HuH-7.5 (cell line): ENCODE data around the gene CDX2.
"Not testable (repeated sequence)": the region's sequence is repeated elsewhere in the genome, so short reads cannot be mapped to it uniquely, and the experiment has no call there.

Experiments used
- DNase-seq: peaks from one replicate; pipeline ENCODE4 v3.0.0; 2011; ENCODE audit warnings: low spot score

CDX2 gene

GRCh38 chr13:27969082-27969865, at the start of gene CDX2:
Gene CDX2 (minus strand): TSS chr13:27969315. CDS start chr13:27969006, 309 bp downstream.
- DNase-seq, result peak; percentile 59

GRCh38 chr13:28014301-28014700, 45.2 kb upstream of the CDX2 start:
- no peak for DNase-seq

- DNase-seq, result no peak
Observed at GRCh38 chr13:28013482-28013881, 44.4 kb upstream of the CDX2 start.

GRCh38 chr13:28012896-28013295, 43.8 kb upstream of the CDX2 start:
- DNase-seq, result no peak

GRCh38 chr13:28012383-28012782, 43.3 kb upstream of the CDX2 start:
- DNase-seq, result no peak

GRCh38 chr13:28010046-28010445, 40.9 kb upstream of the CDX2 start:
- no peak for DNase-seq

- DNase-seq, result not testable (repeated sequence)
Observed at GRCh38 chr13:28005016-28005415, 35.9 kb upstream of the CDX2 start.

- DNase-seq, result no peak
Observed at GRCh38 chr13:28002886-28003698, 34.0 kb upstream of the CDX2 start.

GRCh38 chr13:28001837-28002473, 32.8 kb upstream of the CDX2 start:
- no peak for DNase-seq

GRCh38 chr13:28001049-28001448, 31.9 kb upstream of the CDX2 start:
- no peak for DNase-seq

GRCh38 chr13:28000567-28000966, 31.5 kb upstream of the CDX2 start:
- DNase-seq, result no peak

- DNase-seq, result no peak
Observed at GRCh38 chr13:27997904-27998522, 28.9 kb upstream of the CDX2 start.

GRCh38 chr13:27991881-27992280, 22.8 kb upstream of the CDX2 start:
- DNase-seq, result no peak

- DNase-seq, result no peak
Observed at GRCh38 chr13:27988520-27988919, 19.4 kb upstream of the CDX2 start, which contains the start of gene URAD. Gene URAD (minus strand): TSS chr13:27988693. CDS start chr13:27988637, 56 bp downstream.

- DNase-seq, result no peak
Observed at GRCh38 chr13:27985600-27985999, 16.5 kb upstream of the CDX2 start.

- DNase-seq, result no peak
Observed at GRCh38 chr13:27982361-27982760, 13.2 kb upstream of the CDX2 start.

- DNase-seq, result no peak
Observed at GRCh38 chr13:27981006-27981708, 12.0 kb upstream of the CDX2 start.

GRCh38 chr13:27980280-27980998, 11.3 kb upstream of the CDX2 start:
- DNase-seq, result peak; percentile 69

- DNase-seq, result no peak
Observed at GRCh38 chr13:27979765-27980279, 10.7 kb upstream of the CDX2 start.

- DNase-seq, result no peak
Observed at GRCh38 chr13:27979001-27979643, 10.0 kb upstream of the CDX2 start.
